Thyroid gland (tissue), 4 donors: ENCODE measurements around the gene MRPL9.

Experiments
- CTCF ChIP-seq, 6 experiments: fragments of 200-600 bp in 3 of 6; fragments of 450-650 bp in 3 of 6; sonication (generic) in 3 of 6; IDR thresholded peaks; one replicate each; pipeline ENCODE4 v1.5.1; 2016 to 2019; ENCODE audit warnings: antibody characterized with exemption in 6 of 6, mild to moderate bottlenecking in 2 of 6, inconsistent platforms in 1 of 6, moderate library complexity in 1 of 6
- POLR2A ChIP-seq, 2 donors: fragments of 450-650 bp; IDR thresholded peaks; one replicate each; pipeline ENCODE4 v1.6.1; 2017; ENCODE audit warnings: antibody characterized with exemption in 2 of 2, mild to moderate bottlenecking in 2 of 2, moderate library complexity in 1 of 2

GRCh38 chr1:151805066-151805820, 41.9 kb upstream of the MRPL9 start, which contains the start of gene LINGO4:
- TF ChIP-seq CTCF (IDR thresholded peaks at IDR 0.05) (no peak), POLR2A (IDR thresholded peaks at IDR 0.05) (no peak)
